HG02610 (cell line): Measurements from ENCODE around the gene TK1.
"Not testable (repeated sequence)": the region's sequence is repeated elsewhere in the genome, so short reads cannot be mapped to it uniquely, and the experiment has no call there.

Experiments used
- ATAC-seq: cut with Tn5 transposase; IDR thresholded peaks from one replicate; pipeline ENCODE4 v1.9.1; 2021; ENCODE audit warnings: mild to moderate bottlenecking, moderate library complexity; ENCODE audit not compliant: unreplicated experiment

The TK1 gene

GRCh38 chr17:78186692-78187595, at the start of gene TK1, which contains the start of gene AFMID:
Gene TK1, minus strand, starts transcription at chr17:78187052. Its CDS starts 58 bp downstream, at chr17:78186994.
Gene AFMID, plus strand, starts transcription at chr17:78187362. Its CDS starts 9 bp downstream, at chr17:78187371.
- peak; percentile 88 for ATAC-seq

GRCh38 chr17:78235885-78236284, 49.0 kb upstream of the TK1 start:
- no peak for ATAC-seq

- ATAC-seq: not testable (repeated sequence)
Observed at GRCh38 chr17:78235022-78235421, 48.2 kb upstream of the TK1 start.

GRCh38 chr17:78234261-78234865, 47.5 kb upstream of the TK1 start:
- no peak for ATAC-seq

GRCh38 chr17:78233678-78234077, 46.8 kb upstream of the TK1 start:
- ATAC-seq: no peak

- no peak for ATAC-seq
Observed at GRCh38 chr17:78232859-78233173, 46.0 kb upstream of the TK1 start.

GRCh38 chr17:78231991-78232858, 45.4 kb upstream of the TK1 start:
- no peak for ATAC-seq

- ATAC-seq: no peak
Observed at GRCh38 chr17:78230996-78231935, 44.4 kb upstream of the TK1 start, which contains the start of gene TMEM235. Gene TMEM235, plus strand, starts transcription at chr17:78231631. Its CDS starts 393 bp downstream, at chr17:78232024.

- ATAC-seq: no peak
Observed at GRCh38 chr17:78230252-78230962, 43.6 kb upstream of the TK1 start.

GRCh38 chr17:78228176-78228575, 41.3 kb upstream of the TK1 start:
- ATAC-seq: no peak

GRCh38 chr17:78227455-78227916, 40.6 kb upstream of the TK1 start:
- no peak for ATAC-seq

GRCh38 chr17:78226759-78227454, 40.1 kb upstream of the TK1 start:
- no peak for ATAC-seq

- ATAC-seq: no peak
Observed at GRCh38 chr17:78226055-78226758, 39.4 kb upstream of the TK1 start.

GRCh38 chr17:78225088-78225865, 38.4 kb upstream of the TK1 start:
- ATAC-seq: no peak

GRCh38 chr17:78224231-78225087, 37.6 kb upstream of the TK1 start:
- no peak for ATAC-seq

- ATAC-seq: no peak
Observed at GRCh38 chr17:78223765-78224164, 36.9 kb upstream of the TK1 start.
